HepG2 (cell line): ENCODE measurements around the gene NEXMIF. TPM values are rescaled to one million over a fixed set of nuclear protein-coding genes. Genes with fewer than 3 reads are reported as not detected.
"Not testable (repeated sequence)": the region's sequence is repeated elsewhere in the genome, so short reads cannot be mapped to it uniquely, and the experiment has no call there.

Experiments
- ATAC-seq: fragments of 200-7000 bp; cut with Tn5 transposase; 3 replicates; pipeline ENCODE4 v1.9.1; 2020; ENCODE audit warnings: mild to moderate bottlenecking, moderate library complexity
- BruUV-seq: library from RNA; stranded (reverse); fragments of 400-500 nt; replicated peaks from 2 replicates; lab custom pipeline; 2021; lab: Mats Ljungman, UMichigan
- CTCF ChIA-PET: fragments of 300-600 bp; formaldehyde crosslinking; extraction: SDS; loops from one replicate; lab custom pipeline; 2021; ENCODE audit warnings: low total read pairs, inconsistent platforms, low intra/inter-chr PET ratio; lab: Yijun Ruan, JAX
- POLR2A ChIA-PET: fragments of 350-600 bp; sonication (Branson Sonifier 250); formaldehyde crosslinking; loops from one replicate; lab custom pipeline; 2020; ENCODE audit warnings: antibody characterized with exemption, inconsistent platforms; lab: Yijun Ruan, JAX
- DNase-seq: peaks from one replicate; pipeline ENCODE4 v3.0.0-alpha.2; 2015; ENCODE audit warnings: low spot score
- FAIRE-seq: peaks from 3 replicates; lab custom pipeline; 2011; peaks lifted over from hg19 to GRCh38; lab: Jason Lieb, UNC
- H2AFZ ChIP-seq: one replicate; pipeline ENCODE4 v1.6.1; 2011; ENCODE audit warnings: low read length, inconsistent platforms
- H3K27ac ChIP-seq: fragments of 300-600 bp; 3 replicates; pipeline ENCODE4 v1.8.0; 2011; ENCODE audit warnings: mixed run types, mild to moderate bottlenecking, mixed read lengths, low read length, inconsistent platforms; ENCODE audit not compliant: insufficient read depth; ENCODE audit errors: extremely low read length
- H3K27me3 ChIP-seq, 2 experiments: fragments of 200-600 bp in 1 of 2; 2 replicates in 1 of 2; 3 replicates in 1 of 2; pipeline versions ENCODE4 v1.6.0 to v1.8.0; 2011; ENCODE audit warnings: low read length in 2 of 2, mild to moderate bottlenecking in 2 of 2, moderate library complexity in 2 of 2, inconsistent platforms in 1 of 2; ENCODE audit not compliant: insufficient read depth in 2 of 2, control insufficient read depth in 1 of 2
- H3K36me3 ChIP-seq, 2 experiments: fragments of 200-600 bp in 1 of 2; replicated peaks in 1 of 2; 2 replicates in 1 of 2; 3 replicates in 1 of 2; pipeline versions ENCODE4 v1.5.1 to v1.8.0; 2011; ENCODE audit warnings: low read length in 2 of 2, inconsistent platforms in 1 of 2; ENCODE audit not compliant: insufficient read depth in 2 of 2, control insufficient read depth in 1 of 2
- H3K4me1 ChIP-seq: 2 replicates; pipeline ENCODE4 v1.5.1; 2012; ENCODE audit warnings: low read length, inconsistent platforms; ENCODE audit not compliant: insufficient read depth
- H3K4me2 ChIP-seq: 2 replicates; pipeline ENCODE4 v1.6.0; 2011; ENCODE audit warnings: low read depth, low read length, inconsistent platforms
- H3K4me3 ChIP-seq, 3 experiments: fragments of 200-600 bp in 1 of 3; sonication (generic), shearing (Covaris generic) in 1 of 3; replicated peaks in 1 of 3; 2 replicates each; pipeline ENCODE4 v1.5.1; 2011 to 2016; ENCODE audit warnings: low read length in 3 of 3, inconsistent platforms in 2 of 3, low read depth in 2 of 3, mild to moderate bottlenecking in 2 of 3, control low read depth in 1 of 3, mixed read lengths in 1 of 3; ENCODE audit not compliant: insufficient read depth in 1 of 3
- H3K79me2 ChIP-seq: one replicate; pipeline ENCODE4 v1.6.1; 2011; ENCODE audit warnings: low read length, inconsistent platforms; ENCODE audit not compliant: insufficient read depth
- H3K9ac ChIP-seq: 2 replicates; pipeline ENCODE4 v1.6.0; 2011; ENCODE audit warnings: mild to moderate bottlenecking, low read depth, low read length, inconsistent platforms; ENCODE audit not compliant: insufficient read depth
- H3K9me3 ChIP-seq: 2 replicates; pipeline ENCODE4 v1.5.1; 2012; ENCODE audit warnings: mild to moderate bottlenecking, low read length
- H4K20me1 ChIP-seq: 2 replicates; pipeline ENCODE4 v1.6.0; 2011; ENCODE audit warnings: inconsistent platforms, mild to moderate bottlenecking, low read length, moderate library complexity; ENCODE audit not compliant: insufficient read depth
- BHLHE40 ChIP-seq: IDR thresholded peaks from 2 replicates; pipeline ENCODE4 v1.6.1; 2011; ENCODE audit warnings: low read length, improper control_type of control experiment
- ZNF121 ChIP-seq: sonication (generic); formaldehyde crosslinking; IDR thresholded peaks from 2 replicates; pipeline ENCODE4 v1.5.0; 2020; ENCODE audit warnings: mild to moderate bottlenecking, missing genetic modification reagents
- WGBS: methylation state at CpG from one replicate; pipeline ENCODE4 v1.1.6; 2017; ENCODE audit warnings: low lambda C conversion rate; 5-methylcytosine and 5-hydroxymethylcytosine counted together
- in situ Hi-C: cut with HindIII; loops from 2 replicates; pipeline ENCODE4 v1.10.0; 2017; ENCODE audit warnings: low pct_unique_long_range_greater_than_20kb; ENCODE audit not compliant: extremely low pct_ligation_motif_present
- intact Hi-C: fragments of 100-400 bp; cut with micrococcal nuclease; formaldehyde crosslinking; loops from one replicate; pipeline ENCODE4 v1.10.0; 2022; ENCODE audit not compliant: unreplicated experiment
- polyA plus RNA-seq, 8 experiments: library from polyadenylated mRNA; depleted of rRNA in 3 of 8; stranded (reverse) in 7 of 8; unstranded in 1 of 8; fragments of >200 nt; fragmentation: Illumina TruSeq in 4 of 8; extraction: Trizol in 4 of 8; gene quantifications; 2 replicates each; pipeline versions ENCODE4 v1.2.1 to v1.2.3, GENCODE V29; 2011 to 2016; ENCODE audit warnings: low read depth in 4 of 8, missing spikeins in 1 of 8, mixed read lengths in 1 of 8; ENCODE audit not compliant: insufficient read depth in 1 of 8
- total RNA-seq, 5 experiments: library from RNA; depleted of rRNA; stranded (reverse); fragments of >200 nt; fragmentation: Illumina TruSeq; extraction: Trizol; gene quantifications; 2 replicates each; pipeline ENCODE4 v1.2.3, GENCODE V29; 2016; ENCODE audit warnings: low read depth in 1 of 5

NEXMIF gene
- total and polyA plus RNA-seq, 2 of the 13 experiments (the other 11 are each of a cell fraction or from before 2014, with no cell fraction given) = under 0.01 TPM; not detected in 1

- Histone ChIP-seq H3K79me2 (no peaks in the 10 kb centered on the region), H3K27me3 (no peaks in the 10 kb centered on the region), H3K36me3 (no peaks in the 10 kb centered on the region), H3K9ac (no peak overlapping the region), H3K27ac (no peak overlapping the region), H3K9me3 (no peaks in the 10 kb centered on the region), H3K4me2 (no peak overlapping the region), H3K4me1 (peaks cover 9% of the 10 kb centered on the region), H2AFZ (no peak overlapping the region), H4K20me1 (no peaks in the 10 kb centered on the region), H3K4me3 (no peak overlapping the region)
- intact Hi-C loops (no loop called here), in situ Hi-C loops (no loop called here)
- CTCF ChIA-PET = no interaction called here
- 0% methylated on average over 4 of the region's 4 CpGs for WGBS
- no peak for TF ChIP-seq ZNF121
- TF ChIP-seq BHLHE40 = 0 out of 2 replicates have a peak, but pooled peaks have one; percentile 23
- DNase-seq (peak; percentile 3), ATAC-seq (peak; percentile 58; the same call in 1 of the 3 replicates), FAIRE-seq (peak; percentile 15)
- no TSS peak for BruUV-seq
- POLR2A ChIA-PET = no interaction called here
Measured at GRCh38 chrX:74890676-74891430, 34.4 kb downstream of the NEXMIF start.

GRCh38 chrX:74882383-74882782 lies 42.9 kb downstream of the NEXMIF start:
- H3K27me3 ChIP-seq, FAIRE-seq, H3K4me2 ChIP-seq, H3K4me1 ChIP-seq, BruUV-seq, H3K9me3 ChIP-seq, H3K9ac ChIP-seq, in situ Hi-C loops, ATAC-seq, POLR2A ChIA-PET, H3K36me3 ChIP-seq, DNase-seq, H3K27ac ChIP-seq, H4K20me1 ChIP-seq, H3K79me2 ChIP-seq, H3K4me3 ChIP-seq, CTCF ChIA-PET, intact Hi-C loops, H2AFZ ChIP-seq: not testable (repeated sequence)
- WGBS = no CpG with 5 or more reads among the region's 9 CpGs
